ENCODE results near the gene PRKAG2.

Gene PRKAG2

GRCh38 chr7:151886783-151887182 lies 9.9 kb upstream of the PRKAG2 start:
- no peak overlapping the region for H4K12ac ChIP-seq (ENCODE audit: low read depth, low read length)
- H2AFZ ChIP-seq (ENCODE audit: insufficient read depth, low read length, poor library complexity): no peak overlapping the region

GRCh38 chr7:151885202-151885580 lies 8.3 kb upstream of the PRKAG2 start:
- H3K4me1 ChIP-seq (ENCODE audit: control insufficient read depth in 1 of 2, insufficient read depth in 2 of 2, low read length in 2 of 2): no peaks in the 10 kb centered on the region
- no peak overlapping the region for H3K18ac ChIP-seq (ENCODE audit: low read length)
- no peak overlapping the region for H3K14ac ChIP-seq (ENCODE audit: low read length)
- no peak overlapping the region for H3K4me3 ChIP-seq (ENCODE audit: low read depth, low read length)
- no peaks in the 10 kb centered on the region for H3K27me3 ChIP-seq (ENCODE audit: insufficient read depth, low read length)
- DNase-seq: no peak
- no peak overlapping the region for H4K12ac ChIP-seq (ENCODE audit: low read depth, low read length)
- no peak overlapping the region for H2AK5ac ChIP-seq (ENCODE audit: low read length)
- no peaks in the 10 kb centered on the region for H3K79me1 ChIP-seq (ENCODE audit: low read length)
- no peak overlapping the region for H3K4ac ChIP-seq (ENCODE audit: low read depth, low read length)
- no peak overlapping the region for H4K91ac ChIP-seq (ENCODE audit: low read depth, low read length)
- no peak overlapping the region for H2BK12ac ChIP-seq (ENCODE audit: low read length)
- H2BK120ac ChIP-seq (ENCODE audit: insufficient read depth, low read length, poor library complexity): no peak overlapping the region
- H3K23ac ChIP-seq (ENCODE audit: low read length): no peak overlapping the region
- no CpG with 5 or more reads among the region's 7 CpGs for WGBS (ENCODE audit: extremely low coverage, insufficient coverage, insufficient read length)
- no peak overlapping the region for H3K9ac ChIP-seq (ENCODE audit: low read length)
- H3K27ac ChIP-seq (ENCODE audit: low read depth, low read length): no peak overlapping the region
- no peaks in the 10 kb centered on the region for H3K36me3 ChIP-seq (ENCODE audit: control insufficient read depth in 1 of 2, insufficient read depth in 2 of 2, low read length in 2 of 2)
- H3K79me2 ChIP-seq (ENCODE audit: control insufficient read depth, insufficient read depth, low read length, poor library complexity): no peaks in the 10 kb centered on the region
- H2BK5ac ChIP-seq (ENCODE audit: low read depth, low read length, poor library complexity): no peak overlapping the region
- no peak overlapping the region for H4K8ac ChIP-seq (ENCODE audit: low read depth, low read length)
- H3K4me2 ChIP-seq (ENCODE audit: low read length): no peak overlapping the region
- H3K9me3 ChIP-seq (ENCODE audit: insufficient read depth, low read depth, low read length): no peaks in the 10 kb centered on the region
- H2AFZ ChIP-seq (ENCODE audit: insufficient read depth, low read length, poor library complexity): no peak overlapping the region

More at GRCh38 chr7:151886783-151887182, 9.9 kb upstream of the PRKAG2 start:
- DNase-seq: no peak
- Histone ChIP-seq H3K27me3 (ENCODE audit: insufficient read depth, low read length) (no peaks in the 10 kb centered on the region), H2BK12ac (ENCODE audit: low read length) (no peak overlapping the region), H4K8ac (ENCODE audit: low read depth, low read length) (no peak overlapping the region), H3K14ac (ENCODE audit: low read length) (no peak overlapping the region), H3K4ac (ENCODE audit: low read depth, low read length) (no peak overlapping the region), H4K91ac (ENCODE audit: low read depth, low read length) (no peak overlapping the region), H2AK5ac (ENCODE audit: low read length) (no peak overlapping the region), H3K27ac (ENCODE audit: low read depth, low read length) (no peak overlapping the region), H3K4me2 (ENCODE audit: low read length) (no peak overlapping the region), H3K23ac (ENCODE audit: low read length) (no peak overlapping the region), H2BK120ac (ENCODE audit: insufficient read depth, low read length, poor library complexity) (no peak overlapping the region), H3K4me3 (ENCODE audit: low read depth, low read length) (no peak overlapping the region), H3K9ac (ENCODE audit: low read length) (no peak overlapping the region), H3K4me1 (ENCODE audit: control insufficient read depth in 1 of 2, insufficient read depth in 2 of 2, low read length in 2 of 2) (no peaks in the 10 kb centered on the region), H3K18ac (ENCODE audit: low read length) (no peak overlapping the region), H2BK5ac (ENCODE audit: low read depth, low read length, poor library complexity) (no peak overlapping the region), H3K79me1 (ENCODE audit: low read length) (no peaks in the 10 kb centered on the region), H3K9me3 (ENCODE audit: insufficient read depth, low read depth, low read length) (no peaks in the 10 kb centered on the region), H3K79me2 (ENCODE audit: control insufficient read depth, insufficient read depth, low read length, poor library complexity) (no peaks in the 10 kb centered on the region), H3K36me3 (ENCODE audit: control insufficient read depth in 1 of 2, insufficient read depth in 2 of 2, low read length in 2 of 2) (no peaks in the 10 kb centered on the region)
- whole genome bisulfite sequencing (ENCODE audit: extremely low coverage, insufficient coverage, insufficient read length): no CpG with 5 or more reads among the region's 15 CpGs

- Histone ChIP-seq H3K9me3 (ENCODE audit: insufficient read depth, low read depth, low read length) (no peaks in the 10 kb centered on the region), H2BK5ac (ENCODE audit: low read depth, low read length, poor library complexity) (no peak overlapping the region), H3K9ac (ENCODE audit: low read length) (no peak overlapping the region), H3K23ac (ENCODE audit: low read length) (no peak overlapping the region), H4K91ac (ENCODE audit: low read depth, low read length) (no peak overlapping the region), H2BK12ac (ENCODE audit: low read length) (no peak overlapping the region), H3K27me3 (ENCODE audit: insufficient read depth, low read length) (no peaks in the 10 kb centered on the region), H3K36me3 (ENCODE audit: control insufficient read depth in 1 of 2, insufficient read depth in 2 of 2, low read length in 2 of 2) (no peaks in the 10 kb centered on the region), H3K4me2 (ENCODE audit: low read length) (no peak overlapping the region), H3K14ac (ENCODE audit: low read length) (no peak overlapping the region), H2AK5ac (ENCODE audit: low read length) (no peak overlapping the region), H3K4ac (ENCODE audit: low read depth, low read length) (no peak overlapping the region), H3K79me2 (ENCODE audit: control insufficient read depth, insufficient read depth, low read length, poor library complexity) (no peaks in the 10 kb centered on the region), H3K27ac (ENCODE audit: low read depth, low read length) (no peak overlapping the region), H2BK120ac (ENCODE audit: insufficient read depth, low read length, poor library complexity) (no peak overlapping the region), H3K18ac (ENCODE audit: low read length) (no peak overlapping the region), H4K8ac (ENCODE audit: low read depth, low read length) (no peak overlapping the region), H4K12ac (ENCODE audit: low read depth, low read length) (no peak overlapping the region), H3K79me1 (ENCODE audit: low read length) (no peaks in the 10 kb centered on the region), H3K4me1 (ENCODE audit: control insufficient read depth in 1 of 2, insufficient read depth in 2 of 2, low read length in 2 of 2) (no peaks in the 10 kb centered on the region), H3K4me3 (ENCODE audit: low read depth, low read length) (no peak overlapping the region), H2AFZ (ENCODE audit: insufficient read depth, low read length, poor library complexity) (no peak overlapping the region)
- WGBS (ENCODE audit: extremely low coverage, insufficient coverage, insufficient read length): no CpG with 5 or more reads among the region's 15 CpGs
- no peak for DNase-seq
Observed at GRCh38 chr7:151884312-151885201, 7.6 kb upstream of the PRKAG2 start.

GRCh38 chr7:151883857-151884256 lies 6.9 kb upstream of the PRKAG2 start:
- Histone ChIP-seq H4K8ac (ENCODE audit: low read depth, low read length) (no peak overlapping the region), H2BK12ac (ENCODE audit: low read length) (no peak overlapping the region), H3K9ac (ENCODE audit: low read length) (no peak overlapping the region), H3K79me1 (ENCODE audit: low read length) (no peaks in the 10 kb centered on the region), H3K27me3 (ENCODE audit: insufficient read depth, low read length) (peaks cover 4% of the 10 kb centered on the region), H2BK120ac (ENCODE audit: insufficient read depth, low read length, poor library complexity) (no peak overlapping the region), H3K18ac (ENCODE audit: low read length) (no peak overlapping the region), H3K36me3 (ENCODE audit: control insufficient read depth in 1 of 2, insufficient read depth in 2 of 2, low read length in 2 of 2) (no peaks in the 10 kb centered on the region), H3K4me2 (ENCODE audit: low read length) (no peak overlapping the region), H3K14ac (ENCODE audit: low read length) (no peak overlapping the region), H3K4ac (ENCODE audit: low read depth, low read length) (no peak overlapping the region), H3K23ac (ENCODE audit: low read length) (no peak overlapping the region), H3K27ac (ENCODE audit: low read depth, low read length) (no peak overlapping the region), H4K12ac (ENCODE audit: low read depth, low read length) (no peak overlapping the region), H3K79me2 (ENCODE audit: control insufficient read depth, insufficient read depth, low read length, poor library complexity) (no peaks in the 10 kb centered on the region), H3K4me1 (ENCODE audit: control insufficient read depth in 1 of 2, insufficient read depth in 2 of 2, low read length in 2 of 2) (no peaks in the 10 kb centered on the region), H2AFZ (ENCODE audit: insufficient read depth, low read length, poor library complexity) (no peak overlapping the region), H3K4me3 (ENCODE audit: low read depth, low read length) (no peak overlapping the region), H4K91ac (ENCODE audit: low read depth, low read length) (no peak overlapping the region), H2BK5ac (ENCODE audit: low read depth, low read length, poor library complexity) (no peak overlapping the region), H2AK5ac (ENCODE audit: low read length) (no peak overlapping the region), H3K9me3 (ENCODE audit: insufficient read depth, low read depth, low read length) (no peaks in the 10 kb centered on the region)
- no CpG with 5 or more reads among the region's 3 CpGs for WGBS (ENCODE audit: extremely low coverage, insufficient coverage, insufficient read length)
- no peak for DNase-seq

Measured in trophoblast cell (in vitro differentiated cells and primary cell).